NCI-H1694 treated with DMSO at 0.1 percent for 48 hours (cell line): ENCODE results near the gene SLC4A3.

Source experiments
- DNase-seq: peaks from one replicate; lab custom pipeline; 2025; lab: John Stamatoyannopoulos, UW

SLC4A3 gene

GRCh38 chr2:219613461-219614070, 13.9 kb upstream of the SLC4A3 start:
- no peak for DNase-seq

- DNase-seq, result no peak
Measured at GRCh38 chr2:219614076-219614860, 13.2 kb upstream of the SLC4A3 start.

GRCh38 chr2:219615036-219615435, 12.4 kb upstream of the SLC4A3 start:
- no peak for DNase-seq

GRCh38 chr2:219615894-219616293, 11.5 kb upstream of the SLC4A3 start:
- DNase-seq, result no peak

GRCh38 chr2:219616550-219616949, 10.9 kb upstream of the SLC4A3 start:
- DNase-seq, result no peak

GRCh38 chr2:219618733-219619122, 8.7 kb upstream of the SLC4A3 start:
- DNase-seq, result no peak

- no peak for DNase-seq
Measured at GRCh38 chr2:219619235-219619634, 8.2 kb upstream of the SLC4A3 start.

- DNase-seq, result no peak
Measured at GRCh38 chr2:219620546-219620945, 6.9 kb upstream of the SLC4A3 start.

GRCh38 chr2:219621935-219622334, 5.5 kb upstream of the SLC4A3 start:
- DNase-seq, result no peak

- no peak for DNase-seq
Measured at GRCh38 chr2:219622472-219622871, 5.0 kb upstream of the SLC4A3 start.

- DNase-seq, result no peak
Measured at GRCh38 chr2:219624565-219624964, 2.9 kb upstream of the SLC4A3 start.

GRCh38 chr2:219625179-219625578, 2.3 kb upstream of the SLC4A3 start:
- no peak for DNase-seq

- DNase-seq, result no peak
Measured at GRCh38 chr2:219626540-219626939, 890 bp upstream of the SLC4A3 start.

GRCh38 chr2:219628235-219628985, 980 bp downstream of the SLC4A3 start:
- DNase-seq, result no peak

- no peak for DNase-seq
Measured at GRCh38 chr2:219628986-219629901, 1.8 kb downstream of the SLC4A3 start.

- DNase-seq, result no peak
Measured at GRCh38 chr2:219629976-219630695, 2.7 kb downstream of the SLC4A3 start.

GRCh38 chr2:219630770-219631405, 3.5 kb downstream of the SLC4A3 start:
- no peak for DNase-seq

- DNase-seq, result no peak
Measured at GRCh38 chr2:219631406-219631891, 4.0 kb downstream of the SLC4A3 start.

GRCh38 chr2:219631904-219632759, 4.7 kb downstream of the SLC4A3 start:
- no peak for DNase-seq

GRCh38 chr2:219632760-219633105, 5.3 kb downstream of the SLC4A3 start:
- no peak for DNase-seq
